NT2/D1 (cell line): ENCODE measurements around the gene MGLL.

Experiments used
- SUZ12 ChIP-seq: IDR thresholded peaks from 2 replicates; pipeline ENCODE4 v1.6.1; 2011; ENCODE audit not compliant: insufficient read length, insufficient read depth; ENCODE audit errors: extremely low read depth
- YY1 ChIP-seq: IDR thresholded peaks from 2 replicates; pipeline ENCODE4 v1.6.1; 2011; ENCODE audit not compliant: insufficient read length, insufficient read depth
- ZNF274 ChIP-seq: IDR thresholded peaks from 2 replicates; pipeline ENCODE4 v1.6.1; 2011; ENCODE audit warnings: mild to moderate bottlenecking, low read depth, low read length

GRCh38 chr3:127687228-127687737 is 135.0 kb downstream of the MGLL start:
- TF ChIP-seq SUZ12 (no peak), ZNF274 (no peak), YY1 (no peak)
